Dermis blood vessel endothelial cell (primary cell): Measurements from ENCODE around the gene RILPL2. TPM values are rescaled to one million over a fixed set of nuclear protein-coding genes. Genes with fewer than 3 reads are reported as not detected.
"Not testable (repeated sequence)": the region's sequence is repeated elsewhere in the genome, so short reads cannot be mapped to it uniquely, and the experiment has no call there.

ENCODE experiments used
- DNase-seq: peaks from one replicate; pipeline ENCODE4 v3.0.0; 2010
- total RNA-seq: library from RNA; depleted of rRNA; stranded (reverse); fragments of >200 nt; gene quantifications from 2 replicates; pipeline ENCODE4 v1.2.3, GENCODE V29; 2014

The RILPL2 gene
- total RNA-seq: 3.8 and 4.1 TPM in 2 replicates

- DNase-seq: peak; percentile 78
Measured at GRCh38 chr12:123436017-123436964, at the start of gene RILPL2. Gene RILPL2, minus strand, starts transcription at chr12:123436684. Its CDS starts 264 bp downstream, at chr12:123436420.

- no peak for DNase-seq
Measured at GRCh38 chr12:123485756-123486155, 49.3 kb upstream of the RILPL2 start.

- DNase-seq: peak; percentile 37
Measured at GRCh38 chr12:123483602-123484248, 47.2 kb upstream of the RILPL2 start.

GRCh38 chr12:123482876-123483275, 46.4 kb upstream of the RILPL2 start:
- no peak for DNase-seq

- DNase-seq: not testable (repeated sequence)
Measured at GRCh38 chr12:123481251-123481650, 44.8 kb upstream of the RILPL2 start.

DNA sequence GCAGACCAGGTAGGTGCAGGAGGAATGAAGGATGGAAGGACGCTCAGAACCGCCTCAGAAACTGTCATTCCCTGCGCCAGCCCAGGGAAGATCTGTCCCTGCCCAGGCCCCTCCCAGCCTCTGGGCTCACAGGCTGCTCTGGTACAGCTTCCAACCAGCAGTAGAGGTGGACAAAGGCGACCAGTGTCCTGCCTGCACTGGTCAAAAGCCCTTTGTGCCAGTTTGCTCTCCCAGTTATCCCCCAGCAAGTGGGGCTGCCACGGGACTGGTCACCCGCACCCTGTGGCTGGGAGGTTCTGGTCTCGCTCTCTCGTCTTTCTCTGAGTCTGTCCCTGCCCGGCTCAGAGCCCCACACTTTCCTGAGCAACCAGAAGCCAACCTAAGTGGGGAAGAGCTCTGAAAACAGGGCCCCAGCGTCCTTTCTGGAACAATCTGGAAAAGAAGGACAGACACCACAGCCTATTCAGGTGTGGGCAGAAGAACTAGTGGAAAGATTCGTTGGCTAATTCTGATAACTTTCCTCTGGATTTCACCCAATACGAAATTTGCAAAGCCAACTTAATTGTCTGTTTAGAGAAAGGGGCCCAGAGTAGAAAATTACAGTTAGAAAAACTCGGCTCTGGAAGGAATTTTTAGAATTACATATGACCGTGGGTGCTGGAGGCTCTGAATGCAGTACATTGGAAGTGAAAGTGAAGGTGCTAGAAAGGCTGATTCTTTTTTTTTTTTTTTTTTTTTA, 43.1 kb upstream of the RILPL2 start:
- DNase-seq: no peak

GRCh38 chr12:123478762-123479161, 42.3 kb upstream of the RILPL2 start:
- peak; percentile 91 for DNase-seq

GRCh38 chr12:123478069-123478468, 41.6 kb upstream of the RILPL2 start:
- DNase-seq: no peak

- no peak for DNase-seq
Measured at GRCh38 chr12:123475246-123475703, 38.8 kb upstream of the RILPL2 start.

DNA sequence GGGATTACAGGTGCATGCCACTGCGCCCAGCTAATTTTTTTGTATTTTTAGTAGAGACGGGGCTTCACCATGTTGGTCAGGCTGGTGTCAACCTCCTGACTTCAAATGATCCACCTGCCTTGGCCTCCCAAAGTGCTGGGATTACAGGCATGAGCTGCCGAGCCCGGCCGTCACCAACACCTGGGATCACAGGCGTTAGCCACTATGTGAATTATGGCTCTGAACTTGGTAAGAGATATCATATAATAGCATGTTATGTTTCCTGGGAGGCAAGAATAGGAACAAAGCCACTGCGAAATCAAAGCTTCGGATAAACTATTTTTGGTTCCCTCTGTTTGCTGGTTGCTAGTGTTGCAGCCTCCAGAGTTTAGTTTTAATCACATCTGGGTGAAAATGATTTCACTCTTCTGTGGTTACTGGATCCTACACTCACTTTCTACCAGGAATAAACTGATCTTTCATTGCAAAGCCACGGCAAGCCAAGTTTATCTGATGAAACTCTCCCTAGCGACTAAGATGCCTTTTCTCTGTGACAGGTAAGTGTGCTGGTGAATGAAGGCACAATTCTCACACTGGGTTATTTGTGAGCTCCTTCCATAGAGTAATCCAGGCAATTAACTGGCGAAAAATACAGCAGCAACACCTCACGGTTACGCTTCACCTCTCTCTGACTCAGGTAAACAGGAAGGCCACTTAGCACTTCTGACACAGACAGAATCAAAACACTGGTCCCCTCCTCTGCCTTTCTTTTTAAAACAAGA, 38.2 kb upstream of the RILPL2 start:
- no peak for DNase-seq

DNA sequence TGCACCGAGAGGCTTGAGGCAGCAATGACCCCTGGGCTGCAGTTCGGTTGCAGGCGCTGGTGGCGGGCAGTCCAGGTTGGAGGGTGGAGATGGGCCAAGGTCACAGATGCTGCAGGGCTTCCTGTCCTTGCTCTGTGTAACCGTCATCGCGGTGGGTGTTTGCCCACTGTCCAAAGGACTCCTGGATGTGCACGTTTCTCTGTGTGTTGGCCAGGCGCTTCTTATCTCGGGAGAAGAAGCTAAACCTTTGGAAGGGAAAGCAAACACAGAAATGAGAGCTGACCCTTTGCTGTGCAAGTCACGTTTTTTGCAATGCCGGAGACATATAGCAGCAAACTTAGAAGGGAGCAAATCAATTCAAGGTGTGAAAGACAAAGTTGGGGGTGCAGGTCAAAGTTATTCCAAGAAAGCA, 36.0 kb upstream of the RILPL2 start:
- DNase-seq: no peak

GRCh38 chr12:123471374-123472068, 35.0 kb upstream of the RILPL2 start:
- no peak for DNase-seq

- no peak for DNase-seq
Measured at GRCh38 chr12:123469978-123470377, 33.5 kb upstream of the RILPL2 start.

GRCh38 chr12:123468786-123469185, 32.3 kb upstream of the RILPL2 start:
- DNase-seq: peak; percentile 23

- no peak for DNase-seq
Measured at GRCh38 chr12:123465084-123465483, 28.6 kb upstream of the RILPL2 start.

- not testable (repeated sequence) for DNase-seq
Measured at GRCh38 chr12:123463174-123463573, 26.7 kb upstream of the RILPL2 start.

- peak; percentile 89 for DNase-seq
Measured at GRCh38 chr12:123457980-123458779, 21.7 kb upstream of the RILPL2 start, which contains the start of gene SNRNP35. Gene SNRNP35, plus strand, starts transcription at chr12:123458139. Its CDS starts 7,402 bp downstream, at chr12:123465541.

GRCh38 chr12:123453165-123453564, 16.7 kb upstream of the RILPL2 start:
- DNase-seq: no peak

DNA sequence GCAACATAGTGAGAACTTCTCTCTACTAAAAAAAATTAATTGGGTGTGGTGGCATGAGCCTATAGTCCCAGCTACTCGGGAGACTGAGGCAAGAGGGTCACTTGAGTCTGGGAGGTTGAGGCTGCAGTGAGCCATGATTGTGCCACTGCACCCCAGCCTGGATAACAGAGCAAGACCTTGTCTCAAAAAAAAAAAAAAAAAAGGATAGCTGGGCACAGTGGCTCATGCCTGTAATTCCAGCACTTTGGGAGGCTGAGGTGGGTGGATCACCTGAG, 15.7 kb upstream of the RILPL2 start:
- DNase-seq: not testable (repeated sequence)

GRCh38 chr12:123450636-123451035, 14.2 kb upstream of the RILPL2 start:
- DNase-seq: no peak

GRCh38 chr12:123449856-123450255, 13.4 kb upstream of the RILPL2 start:
- no peak for DNase-seq
